Measurements from ENCODE around the gene GALNTL6.
A peak's percentile ranks its signal among the peaks of the same experiment; 100 is the strongest.
"Not testable (repeated sequence)": the region's sequence is repeated elsewhere in the genome, so short reads cannot be mapped to it uniquely, and the experiment has no call there.

GALNTL6 gene

GRCh38 chr4:173018446-173018845, 1205.2 kb downstream of the GALNTL6 start:
- DNase-seq (ENCODE audit: low spot score): no peak

GRCh38 chr4:173019664-173020063, 1206.5 kb downstream of the GALNTL6 start:
- no peak for DNase-seq (ENCODE audit: low spot score)

GRCh38 chr4:173021746-173022573, 1208.8 kb downstream of the GALNTL6 start:
- DNase-seq (ENCODE audit: low spot score): not testable (repeated sequence)

GRCh38 chr4:173024203-173024602, 1211.0 kb downstream of the GALNTL6 start:
- no peak for DNase-seq (ENCODE audit: low spot score)

GRCh38 chr4:173025131-173025530, 1211.9 kb downstream of the GALNTL6 start:
- peak; percentile 32 for DNase-seq (ENCODE audit: low spot score)

GRCh38 chr4:173037242-173037641, 1224.0 kb downstream of the GALNTL6 start:
- no peak for DNase-seq (ENCODE audit: low spot score)

- no peak for DNase-seq (ENCODE audit: low spot score)
Observed at GRCh38 chr4:173038192-173038896, 1225.1 kb downstream of the GALNTL6 start.

- no peak for DNase-seq (ENCODE audit: low spot score)
Observed at GRCh38 chr4:173039617-173040577, 1226.7 kb downstream of the GALNTL6 start.

- no peak for DNase-seq (ENCODE audit: low spot score)
Observed at GRCh38 chr4:173041482-173041881, 1228.3 kb downstream of the GALNTL6 start.

GRCh38 chr4:173042139-173042538, 1228.9 kb downstream of the GALNTL6 start:
- DNase-seq (ENCODE audit: low spot score): not testable (repeated sequence)

GRCh38 chr4:173044340-173044739, 1231.1 kb downstream of the GALNTL6 start:
- no peak for DNase-seq (ENCODE audit: low spot score)

GRCh38 chr4:173045571-173045970, 1232.4 kb downstream of the GALNTL6 start:
- DNase-seq (ENCODE audit: low spot score): no peak

- no peak for DNase-seq (ENCODE audit: low spot score)
Observed at GRCh38 chr4:173046144-173046543, 1232.9 kb downstream of the GALNTL6 start.

GRCh38 chr4:173046818-173047217, 1233.6 kb downstream of the GALNTL6 start:
- no peak for DNase-seq (ENCODE audit: low spot score)

GRCh38 chr4:173051232-173051631, 1238.0 kb downstream of the GALNTL6 start:
- DNase-seq (ENCODE audit: low spot score): no peak

- DNase-seq (ENCODE audit: low spot score): no peak
Observed at GRCh38 chr4:173051716-173052115, 1238.5 kb downstream of the GALNTL6 start.

GRCh38 chr4:173052439-173052838, 1239.2 kb downstream of the GALNTL6 start:
- DNase-seq (ENCODE audit: low spot score): no peak

GRCh38 chr4:173056271-173056670, 1243.1 kb downstream of the GALNTL6 start:
- no peak for DNase-seq (ENCODE audit: low spot score)

GRCh38 chr4:173056710-173057109, 1243.5 kb downstream of the GALNTL6 start:
- DNase-seq (ENCODE audit: low spot score): no peak

- DNase-seq (ENCODE audit: low spot score): no peak
Observed at GRCh38 chr4:173057442-173057841, 1244.2 kb downstream of the GALNTL6 start.

- DNase-seq (ENCODE audit: low spot score): no peak
Observed at GRCh38 chr4:173057901-173058300, 1244.7 kb downstream of the GALNTL6 start.

- no peak for DNase-seq (ENCODE audit: low spot score)
Observed at GRCh38 chr4:173061160-173061559, 1248.0 kb downstream of the GALNTL6 start.
